ENCODE measurements around the gene ZSWIM8.

GRCh38 chr10:73823391-73823790 lies 38.0 kb downstream of the ZSWIM8 start:
- TF ChIP-seq CTCF (IDR thresholded peaks at IDR 0.05) (no peak), ZFX (IDR thresholded peaks at IDR 0.05; ENCODE audit: borderline replicate concordance) (no peak)
